GM12864 (cell line): ENCODE results near the gene C3orf18.
A peak's percentile ranks its signal among the peaks of the same experiment; 100 is the strongest.

Source experiments
- DNase-seq: peaks from one replicate; pipeline ENCODE4 v3.0.0-alpha.2; 2011; ENCODE audit warnings: low read depth
- H3K4me3 ChIP-seq: 2 replicates; pipeline ENCODE4 v1.5.1; 2011; ENCODE audit warnings: mild to moderate bottlenecking, low read depth, low read length, control low read depth
- CTCF ChIP-seq: IDR thresholded peaks from 2 replicates; pipeline ENCODE4 v1.5.1; 2011; ENCODE audit warnings: low read depth, mild to moderate bottlenecking, moderate library complexity, low read length, control low read depth, inconsistent platforms; ENCODE audit errors: missing control alignments

C3orf18 gene

GRCh38 chr3:50585919-50586762 is 18.6 kb upstream of the C3orf18 start:
- no peak for TF ChIP-seq CTCF
- H3K4me3 ChIP-seq: no peak overlapping the region
- peak; percentile 19 for DNase-seq

GRCh38 chr3:50584391-50584790 is 16.8 kb upstream of the C3orf18 start:
- no peak overlapping the region for H3K4me3 ChIP-seq
- TF ChIP-seq CTCF: no peak
- no peak for DNase-seq

- no peak for DNase-seq
- no peak for TF ChIP-seq CTCF
- no peak overlapping the region for H3K4me3 ChIP-seq
Observed at GRCh38 chr3:50583897-50584296, 16.4 kb upstream of the C3orf18 start.

- no peak overlapping the region for H3K4me3 ChIP-seq
- TF ChIP-seq CTCF: no peak
- DNase-seq: no peak
Observed at GRCh38 chr3:50582083-50582482, 14.5 kb upstream of the C3orf18 start.

- no peak overlapping the region for H3K4me3 ChIP-seq
- TF ChIP-seq CTCF: no peak
- DNase-seq: no peak
Observed at GRCh38 chr3:50581459-50581842, 13.9 kb upstream of the C3orf18 start.

GRCh38 chr3:50580683-50581458 is 13.3 kb upstream of the C3orf18 start:
- no peak for DNase-seq

More at GRCh38 chr3:50580683-50581458, 13.3 kb upstream of the C3orf18 start:
- no peak overlapping the region for H3K4me3 ChIP-seq
- no peak for TF ChIP-seq CTCF
